Peyer's patch (tissue), 4 donors: ENCODE results near the gene CYP20A1. TPM values are rescaled to one million over a fixed set of nuclear protein-coding genes. Genes with fewer than 3 reads are reported as not detected.
"Not testable (repeated sequence)": the region's sequence is repeated elsewhere in the genome, so short reads cannot be mapped to it uniquely, and the experiment has no call there.

Experiments
- DNase-seq, 3 donors: peaks; one replicate each; pipeline ENCODE4 v3.0.0-alpha.2; 2017 to 2019
- H3K27ac ChIP-seq, 4 donors: fragments of 200-600 bp; sonication (generic); one replicate each; pipeline ENCODE4 v1.5.1; 2016 to 2019
- H3K27me3 ChIP-seq, 2 donors: fragments of 200-600 bp; sonication (generic); one replicate each; pipeline ENCODE4 v1.5.1; 2019
- H3K36me3 ChIP-seq, 3 donors: fragments of 200-600 bp; sonication (generic); one replicate each; pipeline ENCODE4 v1.5.1; 2016 to 2019
- H3K4me1 ChIP-seq, 4 donors: fragments of 200-600 bp; sonication (generic); one replicate each; pipeline ENCODE4 v1.5.1; 2016 to 2019
- H3K4me3 ChIP-seq, 4 donors: fragments of 200-600 bp; sonication (generic); 1 replicate in 3 of 4; 2 replicates in 1 of 4; pipeline ENCODE4 v1.5.1; 2016 to 2019; ENCODE audit warnings: mild to moderate bottlenecking in 1 of 4
- H3K9me3 ChIP-seq, 4 donors: fragments of 200-600 bp; sonication (generic); one replicate each; pipeline ENCODE4 v1.5.1; 2016 to 2019; ENCODE audit warnings: mild to moderate bottlenecking in 1 of 4
- CTCF ChIP-seq, 6 experiments: fragments of 450-650 bp in 4 of 6; fragments of 200-600 bp in 2 of 6; sonication (generic) in 1 of 6; IDR thresholded peaks; one replicate each; pipeline ENCODE4 v1.5.1; 2017 to 2019; ENCODE audit warnings: antibody characterized with exemption in 6 of 6, mild to moderate bottlenecking in 3 of 6, moderate library complexity in 1 of 6
- POLR2A ChIP-seq, 2 donors: fragments of 450-650 bp; IDR thresholded peaks; one replicate each; pipeline ENCODE4 v1.5.1; 2017; ENCODE audit warnings: antibody characterized with exemption in 2 of 2, mild to moderate bottlenecking in 2 of 2, moderate library complexity in 2 of 2
- total RNA-seq, 4 donors: library from RNA; depleted of rRNA; stranded (reverse); fragments of >200 nt; gene quantifications; one replicate each; pipeline ENCODE4 v1.1.0, GENCODE V29; 2016

The CYP20A1 gene
- 10 to 100 TPM; 21.4 to 32.2 (median 25.3) TPM for total RNA-seq

- DNase-seq = peak; percentile 92 to 98 (median 98)
- peaks cover 0 to 13% (median 1%) of the 10 kb centered on the region in 4 donors for H3K4me1 ChIP-seq
- peak within 1 kb of the TSS; percentile 90 to 96 (median 94) for H3K27ac ChIP-seq
- H3K9me3 ChIP-seq = no peaks in the 10 kb centered on the region
- no peaks in the 10 kb centered on the region for H3K27me3 ChIP-seq
- TF ChIP-seq CTCF (IDR thresholded peaks at IDR 0.05) = peak; percentile 12 to 53 (median 40)
- TF ChIP-seq POLR2A (IDR thresholded peaks at IDR 0.05) = peak; percentile 82 to 84
- peak within 1 kb of the TSS; percentile 55 to 84 (median 65) for H3K4me3 ChIP-seq
- peaks cover 0 to under 1% (median 0%) of the 10 kb centered on the region in 3 donors for H3K36me3 ChIP-seq
Observed at GRCh38 chr2:203238704-203239526, at the start of gene CYP20A1. CYP20A1 (plus strand) TSS chr2:203239018; CDS start chr2:203239063, 45 bp downstream.

GRCh38 chr2:203190547-203190946, 48.3 kb upstream of the CYP20A1 start:
- not testable (repeated sequence) for DNase-seq, H3K27me3 ChIP-seq, H3K9me3 ChIP-seq, H3K27ac ChIP-seq, H3K4me3 ChIP-seq, H3K4me1 ChIP-seq
- H3K36me3 ChIP-seq = peaks cover 0 to 59% (median 0%) of the 10 kb centered on the region in 3 donors

GRCh38 chr2:203191026-203191425, 47.8 kb upstream of the CYP20A1 start:
- DNase-seq = peak in 1 of 3 donors; percentile 21
- not testable (repeated sequence) for H3K4me3 ChIP-seq, H3K27ac ChIP-seq, H3K4me1 ChIP-seq, H3K27me3 ChIP-seq, H3K9me3 ChIP-seq
- H3K36me3 ChIP-seq = peaks cover 0 to 58% (median 0%) of the 10 kb centered on the region in 3 donors

- Histone ChIP-seq H3K9me3 (no peaks in the 10 kb centered on the region), H3K27me3 (no peaks in the 10 kb centered on the region), H3K4me3 (no peak overlapping the region), H3K36me3 (peaks cover 0 to 53% (median 0%) of the 10 kb centered on the region in 3 donors), H3K27ac (no peak overlapping the region), H3K4me1 (no peaks in the 10 kb centered on the region)
- TF ChIP-seq CTCF (IDR thresholded peaks at IDR 0.05) = no peak
- no peak for TF ChIP-seq POLR2A (IDR thresholded peaks at IDR 0.05)
- DNase-seq = no peak
Observed at GRCh38 chr2:203191961-203192360, 46.9 kb upstream of the CYP20A1 start.

- Histone ChIP-seq H3K4me3 (no peak overlapping the region), H3K27me3 (no peaks in the 10 kb centered on the region), H3K9me3 (no peaks in the 10 kb centered on the region), H3K27ac (no peak overlapping the region), H3K36me3 (peaks cover 0 to 64% (median 0%) of the 10 kb centered on the region in 3 donors), H3K4me1 (no peaks in the 10 kb centered on the region)
- no peak for DNase-seq
- no peak for TF ChIP-seq POLR2A (IDR thresholded peaks at IDR 0.05)
- TF ChIP-seq CTCF (IDR thresholded peaks at IDR 0.05) = no peak
Observed at GRCh38 chr2:203195331-203196036, 43.3 kb upstream of the CYP20A1 start.

GRCh38 chr2:203200866-203201265, 38.0 kb upstream of the CYP20A1 start:
- Histone ChIP-seq H3K4me1 (no peaks in the 10 kb centered on the region), H3K36me3 (peaks cover 0 to 66% (median 0%) of the 10 kb centered on the region in 3 donors), H3K27ac (no peak overlapping the region), H3K4me3 (no peak overlapping the region), H3K27me3 (no peaks in the 10 kb centered on the region), H3K9me3 (no peaks in the 10 kb centered on the region)
- TF ChIP-seq CTCF (IDR thresholded peaks at IDR 0.05) (no peak), POLR2A (IDR thresholded peaks at IDR 0.05) (no peak)
- DNase-seq = no peak
